Activated CD4-positive, CD25-positive, alpha-beta regulatory T cell treated with anti-CD3 and anti-CD28 coated beads, Interleukin-2, amount 50 U/mL, for 16 hours (primary cell): ENCODE measurements around the gene TOMM34.
A peak's percentile ranks its signal among the peaks of the same experiment; 100 is the strongest.

Experiments used
- DNase-seq: peaks from one replicate; pipeline ENCODE4 v3.0.0-alpha.2; 2020; ENCODE audit warnings: low read depth, low spot score

The TOMM34 gene

DNA sequence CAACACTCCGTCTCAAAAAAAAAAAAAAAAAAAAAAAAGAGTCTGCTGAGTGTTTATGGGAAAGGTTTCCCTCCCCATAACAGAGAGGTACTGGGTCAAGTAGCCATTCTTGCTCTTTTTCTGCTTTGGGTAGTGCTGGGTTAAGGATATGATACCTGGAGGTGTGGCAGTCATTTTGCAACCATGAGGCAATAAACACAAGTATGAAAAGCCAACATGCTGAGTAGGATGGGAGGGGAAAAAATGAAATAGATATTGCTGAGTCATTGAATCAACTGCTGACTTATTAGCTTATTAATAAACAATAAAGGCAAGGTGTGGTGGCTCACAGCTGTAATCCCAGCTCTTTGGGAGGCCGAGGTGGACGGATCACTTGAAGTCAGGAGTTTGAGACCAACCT, 2.3 kb upstream of the TOMM34 start:
- DNase-seq: no peak

DNA sequence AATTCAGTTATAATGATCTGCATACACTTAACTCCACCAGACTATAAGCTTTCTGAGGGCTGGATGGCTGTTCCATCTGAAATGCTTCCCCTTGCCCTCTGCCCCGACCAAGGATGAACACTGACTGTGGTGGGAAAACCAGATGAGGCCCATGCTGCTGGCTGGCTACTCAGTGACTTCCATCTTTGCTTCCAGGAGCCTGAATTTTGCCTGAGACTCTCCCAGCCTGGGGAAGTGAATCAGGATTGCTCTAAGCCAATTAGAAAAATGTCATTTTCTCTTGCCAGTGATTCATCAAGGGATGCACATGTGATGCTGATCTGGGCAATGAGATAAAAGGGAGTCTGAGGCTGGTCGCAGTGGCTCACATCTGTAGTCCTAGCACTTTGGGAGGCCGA, 1.7 kb upstream of the TOMM34 start:
- DNase-seq: no peak

DNA sequence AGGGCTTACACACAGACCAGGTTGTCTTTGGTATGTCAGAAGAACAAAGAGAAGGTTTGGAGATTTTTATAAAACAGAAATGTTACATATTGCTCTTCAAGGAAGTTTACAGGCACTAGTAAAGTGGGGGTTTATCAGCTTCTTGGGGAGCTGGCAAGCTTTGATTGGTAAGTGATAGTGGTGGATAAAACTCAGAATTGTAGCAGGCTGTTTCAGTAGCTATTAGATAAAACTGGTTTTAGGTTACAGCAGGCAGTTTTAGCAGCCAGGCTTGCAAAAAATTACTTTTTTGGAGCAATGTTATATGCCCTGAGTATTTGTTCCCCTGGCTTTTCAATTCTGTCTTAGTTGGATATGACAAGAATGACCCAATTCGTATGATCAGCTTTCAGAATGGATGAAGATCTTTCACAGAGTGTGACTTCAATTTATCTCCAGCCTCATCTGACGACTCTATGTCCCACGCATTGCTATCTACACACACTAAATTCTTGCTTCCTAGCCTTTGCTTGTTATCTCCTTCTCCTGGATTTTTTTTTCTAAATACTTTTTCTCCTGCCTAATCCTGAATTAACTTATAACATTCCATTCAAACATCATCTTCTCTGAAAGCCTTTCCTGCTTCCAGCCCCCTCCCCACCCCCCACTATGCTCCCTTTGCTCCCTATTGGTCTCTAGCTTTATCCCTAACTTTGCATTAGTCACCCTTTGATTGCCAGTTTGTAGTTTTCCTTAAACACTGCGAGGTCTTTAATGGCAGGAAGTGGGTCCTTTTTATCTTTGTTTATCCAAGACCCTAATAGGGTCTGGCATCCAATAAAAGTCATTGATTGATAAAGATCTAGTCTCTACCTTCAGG, 1.0 kb upstream of the TOMM34 start:
- no peak for DNase-seq

DNA sequence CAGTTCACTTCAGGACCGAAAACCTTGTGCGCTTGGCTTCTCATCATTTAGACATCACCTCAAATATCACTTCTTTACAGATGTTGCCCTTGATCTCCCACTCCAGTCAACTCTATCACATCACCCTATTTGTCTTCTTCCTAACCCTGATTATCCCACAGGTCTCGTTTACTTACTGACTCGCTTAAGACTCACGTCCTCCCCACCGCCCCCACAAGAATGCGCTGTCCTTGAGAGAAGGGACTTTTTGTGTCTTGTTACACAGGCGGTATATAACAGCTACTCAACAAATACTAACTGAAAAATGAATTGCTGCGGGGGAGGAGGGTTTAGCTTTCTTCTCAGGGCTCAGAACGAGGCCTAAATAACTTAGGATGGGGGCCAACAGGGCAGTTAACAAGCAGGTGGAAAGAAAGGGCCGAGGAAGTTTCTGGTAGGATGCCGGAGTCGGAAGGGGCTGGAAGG, 527 bp downstream of the TOMM34 start:
- peak; percentile 54 for DNase-seq

DNA sequence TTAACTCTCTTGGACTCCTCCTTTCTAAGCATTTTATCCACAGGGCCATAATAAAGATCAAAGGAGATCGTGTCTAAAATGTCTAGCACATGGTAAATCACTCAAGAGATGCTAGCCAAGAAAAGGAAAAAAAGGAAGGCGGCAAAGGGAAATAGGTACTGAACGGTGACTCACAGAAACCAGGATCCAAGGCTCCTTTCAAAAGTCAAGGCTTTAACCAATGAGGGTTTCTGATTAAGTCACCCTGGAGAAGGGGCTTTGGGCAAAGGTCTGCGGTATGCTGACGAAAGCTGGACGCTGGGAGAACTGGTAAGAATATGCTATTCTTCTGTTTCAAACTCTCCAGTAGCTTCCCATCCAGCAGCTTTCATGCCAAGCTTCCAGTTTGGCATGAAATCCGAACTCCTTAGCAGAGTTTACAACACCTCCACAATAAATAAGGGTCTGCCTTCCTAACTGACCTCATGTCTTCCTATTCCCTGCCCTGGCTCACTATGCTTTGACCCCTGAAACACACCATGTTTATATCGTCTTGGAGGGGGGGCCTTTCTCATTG, 1.0 kb downstream of the TOMM34 start:
- no peak for DNase-seq

DNA sequence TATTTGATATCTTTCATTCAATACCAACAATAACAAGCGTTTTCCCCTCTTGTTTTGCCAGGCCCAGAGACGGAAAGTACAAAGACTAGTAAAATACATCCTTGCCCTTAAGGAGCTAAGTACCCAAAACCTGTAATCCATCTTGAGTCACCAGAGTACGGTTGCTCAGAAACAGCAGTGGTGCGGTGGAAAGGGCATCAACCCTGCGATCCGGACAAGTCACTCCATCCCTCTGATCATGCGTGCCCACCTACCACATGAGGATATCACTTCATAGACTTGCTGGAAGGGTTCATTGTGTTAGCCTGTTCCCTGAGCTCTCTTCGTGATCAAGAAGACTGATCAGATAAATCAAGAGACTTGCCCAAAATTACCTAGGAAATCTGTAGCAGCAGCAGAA, 1.9 kb downstream of the TOMM34 start:
- no peak for DNase-seq

DNA sequence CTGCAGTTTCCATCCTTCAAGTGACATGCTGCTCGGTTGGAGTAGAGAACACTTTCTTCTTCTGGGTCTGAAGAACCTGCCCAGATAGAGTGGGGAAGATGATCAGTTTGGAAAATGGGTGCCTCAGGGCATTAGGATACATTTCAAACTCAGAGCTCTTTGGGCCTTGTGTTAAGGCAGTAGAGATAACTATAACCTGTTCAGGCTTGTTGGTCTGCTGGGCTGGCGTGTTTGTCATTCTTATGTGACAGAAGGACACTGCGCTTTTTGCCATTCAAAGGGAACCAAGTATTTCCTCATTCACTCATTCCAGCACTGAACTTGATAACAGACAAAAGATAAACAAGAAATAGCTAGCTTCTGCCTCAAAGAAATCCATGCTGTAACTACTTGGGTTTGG, 3.8 kb downstream of the TOMM34 start:
- no peak for DNase-seq

DNA sequence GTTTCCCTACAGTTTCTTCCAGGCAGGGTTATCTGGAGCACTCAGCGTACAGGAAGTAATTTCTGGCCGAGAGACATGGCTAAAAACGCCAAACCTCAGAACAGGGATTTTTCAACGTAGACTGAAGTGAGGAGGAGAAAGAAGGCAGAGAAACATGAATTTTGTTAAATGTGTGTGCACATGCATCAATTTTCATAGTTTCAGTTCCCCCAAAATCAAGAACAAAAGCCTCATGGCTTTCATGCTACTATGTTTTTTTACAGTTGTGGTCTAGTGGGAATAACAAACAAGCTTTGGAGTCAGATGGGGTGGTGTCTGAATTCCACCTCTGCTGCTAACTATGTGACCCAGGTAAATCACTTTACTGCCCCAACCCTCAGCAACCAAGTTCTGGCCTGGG, 4.9 kb downstream of the TOMM34 start:
- no peak for DNase-seq

DNA sequence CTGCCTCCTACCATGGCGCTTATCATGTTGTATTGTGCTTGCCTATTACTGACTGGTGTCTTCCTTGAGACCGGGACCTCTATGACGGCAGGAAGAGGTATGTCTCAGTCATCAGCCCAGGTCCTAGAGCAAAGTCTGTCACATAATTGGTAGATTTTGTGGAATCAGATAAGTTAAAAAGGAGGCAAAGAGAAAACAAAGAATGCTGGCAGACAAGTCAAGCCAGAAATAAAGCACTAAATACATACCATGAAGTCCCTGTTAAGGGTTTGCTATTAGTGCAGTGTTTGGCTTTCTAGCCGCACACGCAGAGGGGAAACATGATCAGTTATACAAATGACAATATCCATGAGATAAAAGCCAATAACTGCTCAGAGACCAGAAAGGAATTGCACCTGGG, 6.0 kb downstream of the TOMM34 start:
- no peak for DNase-seq

DNA sequence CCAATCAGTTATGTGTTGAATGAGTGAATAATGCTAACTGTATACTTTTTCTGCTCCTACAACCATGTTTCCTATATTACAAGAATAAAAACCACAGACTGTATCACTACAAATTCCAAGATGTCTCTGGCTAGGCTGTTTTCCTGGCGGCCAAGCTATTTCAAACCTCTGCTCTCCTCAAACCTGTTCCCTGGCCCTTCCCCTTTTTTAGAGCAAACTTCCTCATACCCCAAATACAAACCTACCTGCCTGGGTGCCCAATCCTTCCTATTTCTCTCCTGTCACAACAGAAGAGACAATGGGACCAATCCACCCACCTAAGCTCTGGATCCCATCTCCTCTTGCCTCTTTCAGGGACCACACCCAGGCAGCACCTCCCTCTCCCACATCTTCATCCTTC, 7.5 kb downstream of the TOMM34 start:
- DNase-seq: no peak

DNA sequence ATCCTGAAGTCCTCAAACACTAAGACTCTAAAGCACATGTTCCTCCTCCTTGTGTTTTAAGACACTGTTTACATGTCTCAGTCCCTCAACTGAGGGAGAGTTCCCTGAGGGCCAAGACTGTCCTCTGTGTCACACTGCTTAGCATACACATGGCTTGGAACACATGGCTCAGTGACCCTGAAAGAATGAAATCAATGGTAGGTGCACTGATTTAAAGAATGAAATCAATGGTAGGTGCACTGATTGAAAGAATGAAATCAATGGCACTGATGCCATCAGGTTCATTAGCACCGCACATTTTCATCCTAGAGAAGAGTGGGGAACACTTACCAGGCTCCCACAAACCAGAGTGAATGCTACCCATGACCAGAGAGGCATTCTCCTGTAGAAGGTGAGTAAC, 9.8 kb downstream of the TOMM34 start:
- no peak for DNase-seq

DNA sequence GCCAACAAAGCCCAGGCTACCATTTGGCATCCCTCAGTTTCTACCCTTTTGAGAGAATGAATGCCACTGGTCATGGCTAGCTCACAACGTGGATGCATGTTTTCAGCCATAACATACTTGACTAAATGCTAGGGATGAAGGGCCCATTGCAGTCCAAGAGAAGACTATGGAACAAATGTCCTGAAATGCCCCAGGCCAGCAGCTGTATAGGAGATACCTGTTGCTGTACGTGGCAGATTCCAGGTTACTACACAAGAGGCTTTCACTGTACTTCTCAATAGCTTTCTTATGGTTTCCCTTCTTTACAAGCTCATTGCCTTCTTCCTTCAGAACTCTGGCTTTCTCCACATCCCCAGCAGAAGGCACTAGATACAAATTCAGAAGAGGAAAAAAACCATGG, 11.7 kb downstream of the TOMM34 start:
- DNase-seq: no peak

DNA sequence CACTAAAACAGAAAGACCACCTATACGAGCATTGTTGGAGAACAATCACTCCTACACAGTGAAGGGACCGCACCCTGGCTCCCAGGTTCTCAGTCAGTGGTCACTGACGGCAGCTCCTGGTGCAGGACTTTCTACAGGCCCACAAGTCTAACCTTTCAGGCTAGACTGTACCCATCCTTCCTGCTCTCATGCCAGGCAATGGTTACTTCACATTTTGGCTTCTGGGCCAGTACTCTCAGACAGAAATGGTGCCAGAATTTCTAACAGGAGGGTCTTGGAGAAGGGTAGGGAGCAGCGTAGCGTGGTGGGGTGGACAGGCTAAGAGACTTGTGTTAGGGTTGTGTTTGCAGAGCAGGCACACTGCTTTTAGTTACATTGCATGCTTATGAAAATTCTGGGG, 12.1 kb downstream of the TOMM34 start:
- DNase-seq: no peak

DNA sequence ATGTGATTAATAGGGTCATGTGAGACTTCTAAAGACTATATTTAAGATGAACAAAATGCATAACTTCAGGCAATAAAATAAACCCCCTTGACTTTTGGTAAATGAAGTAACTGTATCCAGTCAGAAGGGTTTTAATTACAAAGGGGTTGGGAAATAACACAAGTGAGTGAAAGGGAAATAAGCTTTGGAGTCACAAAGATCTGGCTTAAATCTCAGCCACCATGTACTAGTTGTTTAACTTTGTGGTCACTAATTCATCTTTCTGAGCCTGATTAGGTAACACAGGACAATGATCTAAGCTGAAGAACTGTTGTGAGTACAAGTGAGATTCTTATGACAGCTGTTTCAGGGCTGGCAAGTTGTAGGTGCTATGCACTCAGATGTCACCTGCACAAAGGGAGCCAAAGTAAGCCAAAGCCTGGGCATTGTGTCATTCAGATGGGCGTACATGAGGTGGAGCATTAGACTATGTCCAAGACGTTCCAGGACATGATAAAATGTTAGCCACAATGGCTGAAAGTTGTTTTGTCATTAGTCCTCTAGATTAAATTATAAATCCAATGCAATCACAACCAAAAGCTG, 13.8 kb downstream of the TOMM34 start:
- no peak for DNase-seq

DNA sequence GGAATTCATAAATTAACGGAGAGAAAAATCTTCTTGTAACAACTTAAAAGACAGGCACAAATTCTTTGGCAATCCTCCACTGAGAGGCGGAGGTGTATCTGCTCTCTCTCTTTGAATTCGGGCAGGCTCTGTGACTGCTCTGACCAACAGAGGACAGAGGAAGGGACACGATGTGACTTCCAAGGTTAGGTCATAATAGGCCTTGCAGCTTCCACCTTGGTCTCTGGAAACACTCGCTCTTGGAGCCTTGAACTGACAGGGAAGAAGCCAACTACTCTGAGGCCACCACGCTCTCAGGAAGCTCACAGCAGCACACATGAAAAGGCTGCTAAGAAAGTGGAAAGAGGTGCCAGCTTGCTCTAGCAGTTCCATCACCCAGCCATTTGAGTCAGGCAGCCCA, 14.9 kb downstream of the TOMM34 start:
- DNase-seq: no peak

DNA sequence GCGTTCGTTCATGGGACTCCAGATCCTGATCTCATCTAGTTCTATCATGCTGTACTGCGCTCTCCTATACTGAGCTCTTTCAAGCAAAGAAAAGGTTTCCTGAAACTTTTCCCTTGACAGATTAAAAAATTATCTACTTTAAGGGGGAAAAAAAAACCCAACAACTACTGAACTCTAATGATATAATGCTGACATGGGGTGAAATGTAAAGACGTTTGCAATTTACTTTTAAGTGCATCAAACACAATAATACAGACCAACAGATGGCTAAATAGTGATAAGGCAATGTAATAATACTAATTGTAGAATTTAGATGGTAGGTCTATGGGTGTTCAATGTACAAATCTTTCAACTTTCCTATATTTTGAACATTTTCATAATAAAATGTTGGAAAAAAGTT, 16.4 kb downstream of the TOMM34 start:
- DNase-seq: no peak

DNA sequence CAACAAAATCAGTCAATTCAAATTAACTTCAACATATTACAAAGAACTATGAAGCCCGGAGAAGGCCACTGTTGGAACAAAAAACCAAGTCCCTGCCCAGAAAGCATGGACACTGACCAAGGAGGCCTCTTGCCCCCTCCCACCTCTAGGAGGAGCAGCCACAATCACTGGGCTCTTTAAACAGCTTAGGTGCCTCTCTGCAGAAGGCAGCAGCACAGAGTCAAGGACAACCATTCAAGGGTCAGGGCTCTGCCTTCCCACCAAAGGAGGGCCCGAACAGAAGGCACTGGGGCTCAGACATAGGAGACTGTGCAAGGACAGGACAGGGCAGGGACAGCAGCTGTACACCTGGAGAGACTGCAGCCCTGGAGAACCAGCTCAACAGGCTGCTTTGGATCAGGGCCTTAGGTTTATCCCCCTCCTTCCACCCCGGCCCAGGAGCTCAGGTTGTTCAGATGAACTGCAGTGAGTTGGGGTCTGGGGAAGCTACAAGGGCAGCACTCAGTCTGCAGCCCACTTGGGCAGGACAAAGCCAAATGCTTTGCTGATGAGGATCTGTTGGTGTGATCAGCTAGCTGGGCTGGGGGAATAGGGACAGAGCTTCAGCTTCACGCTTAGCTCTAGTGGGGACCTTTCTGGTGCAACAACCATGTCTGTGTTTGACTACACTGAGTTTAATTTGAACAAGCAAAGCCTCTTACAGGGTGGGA, 17.8 kb downstream of the TOMM34 start:
- DNase-seq: no peak

DNA sequence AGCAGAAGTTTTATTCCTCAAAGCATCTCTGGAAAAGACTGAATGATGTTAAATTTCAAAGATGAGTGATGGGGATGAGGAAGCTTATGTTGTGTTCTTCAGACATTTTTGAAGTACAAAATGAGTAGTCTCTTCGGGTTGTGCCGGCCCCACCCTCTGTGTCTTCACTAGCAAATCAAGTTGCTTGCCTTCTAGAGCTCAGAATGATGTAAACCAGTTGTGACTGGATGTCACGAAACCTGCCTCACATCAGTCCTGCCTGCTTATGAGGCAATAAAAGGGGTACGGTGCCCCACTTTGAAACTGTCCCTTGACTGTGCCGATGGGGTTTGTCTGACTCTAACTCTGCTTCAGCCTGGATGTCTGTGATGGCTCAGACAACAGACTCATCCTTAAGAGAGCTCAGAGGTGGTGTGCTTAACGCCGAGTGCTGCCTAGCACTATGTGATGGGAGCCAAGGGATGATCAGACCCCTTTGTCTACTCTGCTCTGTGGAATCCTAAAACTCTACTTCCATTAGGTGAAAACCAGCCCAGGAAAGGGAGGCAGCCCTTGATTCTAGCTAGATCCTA, 19.0 kb downstream of the TOMM34 start:
- DNase-seq: no peak

DNA sequence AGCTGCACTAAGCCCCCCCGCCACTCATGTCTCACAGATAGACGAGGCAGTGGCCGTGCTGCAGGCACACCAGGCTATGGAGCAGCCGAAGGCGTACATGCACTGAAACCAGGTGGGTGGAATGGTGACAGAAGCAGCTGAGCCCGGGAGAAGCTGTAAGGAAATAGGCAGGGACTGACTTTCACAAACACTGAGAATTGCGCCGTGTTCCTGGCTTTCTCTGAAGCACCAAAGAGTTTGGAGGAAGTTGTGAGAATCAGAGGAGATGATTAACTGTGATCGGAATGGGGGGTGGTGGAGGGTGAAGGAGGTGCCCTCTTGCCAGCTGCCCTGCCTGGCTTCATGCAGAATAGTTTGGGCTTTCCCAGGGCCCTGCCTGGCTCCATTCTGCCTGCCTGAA, 21.6 kb downstream of the TOMM34 start:
- DNase-seq: no peak

DNA sequence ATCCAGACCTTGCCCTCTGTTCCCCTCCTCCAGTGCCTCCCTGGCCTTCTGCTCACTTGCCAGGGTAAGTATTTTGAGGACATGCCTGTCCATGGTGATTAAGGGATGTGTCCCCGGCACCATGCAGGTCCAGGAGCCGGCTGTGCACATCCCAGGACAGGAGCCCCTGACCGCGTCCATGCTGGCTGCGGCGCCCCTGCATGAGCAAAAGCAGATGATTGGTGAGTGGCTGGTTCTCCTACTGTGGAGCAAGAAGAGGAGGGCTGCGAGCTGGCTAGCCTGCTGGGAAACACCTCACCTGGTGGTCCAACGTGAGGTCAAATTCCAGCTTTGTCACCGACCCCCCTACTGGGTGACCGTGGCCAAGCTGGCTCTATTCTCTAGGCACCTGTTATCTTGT, 23.7 kb downstream of the TOMM34 start:
- no peak for DNase-seq

DNA sequence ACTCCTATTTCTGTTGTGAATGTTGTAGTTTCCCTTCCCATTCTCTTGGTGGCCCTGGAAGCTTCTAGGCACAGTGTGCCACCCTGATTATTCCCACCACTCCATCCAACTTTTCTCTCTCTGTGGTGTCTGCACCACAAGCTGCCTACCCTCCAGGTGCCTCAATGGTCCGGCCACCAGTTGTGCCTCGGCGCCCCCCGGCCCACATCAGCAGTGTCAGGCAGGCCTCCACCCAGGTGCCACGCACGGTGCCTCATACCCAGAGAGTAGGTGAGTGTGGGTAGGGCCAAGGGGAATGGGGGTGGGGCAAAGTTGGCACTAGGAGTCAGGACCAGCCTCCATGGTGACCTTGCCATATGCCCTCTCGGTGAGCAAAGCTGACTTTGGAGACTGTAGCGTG, 27.3 kb downstream of the TOMM34 start:
- DNase-seq: no peak

DNA sequence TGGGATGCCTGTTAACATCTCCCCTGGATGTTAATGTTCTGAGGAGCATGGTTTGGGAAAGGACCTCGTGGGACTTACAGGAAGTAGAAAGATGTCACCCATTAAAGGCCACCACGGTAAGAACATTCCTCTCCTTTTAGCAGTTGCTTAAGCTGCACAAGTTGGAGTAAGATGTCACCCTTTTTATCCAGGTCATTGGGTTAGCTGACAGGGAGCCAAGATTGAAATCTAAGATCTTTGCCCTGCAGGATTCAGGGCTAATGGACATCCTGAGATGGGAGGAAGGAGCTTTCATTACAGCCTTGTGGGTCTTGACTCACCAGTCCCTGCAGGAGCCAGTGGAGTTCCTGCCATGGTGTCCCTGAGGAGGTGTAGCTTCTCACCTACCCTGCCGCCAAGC, 28.3 kb downstream of the TOMM34 start:
- no peak for DNase-seq
